T-helper 1 cell treated with Interleukin-12 subunit alpha and Interleukin-12 subunit beta and Interleukin-4 antibody, amounts not matched to agents 30 ng/mL and 1 ng/mL, for 36 hours (primary cell): ENCODE measurements around the gene MAD2L1. TPM values are rescaled to one million over a fixed set of nuclear protein-coding genes. Genes with fewer than 3 reads are reported as not detected.
"Not testable (repeated sequence)": the region's sequence is repeated elsewhere in the genome, so short reads cannot be mapped to it uniquely, and the experiment has no call there.

Experiments used
- intact Hi-C: fragments of 100-400 bp; cut with micrococcal nuclease; formaldehyde crosslinking; loops from one replicate; pipeline ENCODE4 v1.15.1; 2024
- total RNA-seq: library from RNA; stranded (reverse); gene quantifications from 2 replicates; pipeline ENCODE4 v1.2.3, GENCODE V29; 2022

MAD2L1 gene
- 42.5 and 42.7 TPM in 2 replicates for total RNA-seq

DNA sequence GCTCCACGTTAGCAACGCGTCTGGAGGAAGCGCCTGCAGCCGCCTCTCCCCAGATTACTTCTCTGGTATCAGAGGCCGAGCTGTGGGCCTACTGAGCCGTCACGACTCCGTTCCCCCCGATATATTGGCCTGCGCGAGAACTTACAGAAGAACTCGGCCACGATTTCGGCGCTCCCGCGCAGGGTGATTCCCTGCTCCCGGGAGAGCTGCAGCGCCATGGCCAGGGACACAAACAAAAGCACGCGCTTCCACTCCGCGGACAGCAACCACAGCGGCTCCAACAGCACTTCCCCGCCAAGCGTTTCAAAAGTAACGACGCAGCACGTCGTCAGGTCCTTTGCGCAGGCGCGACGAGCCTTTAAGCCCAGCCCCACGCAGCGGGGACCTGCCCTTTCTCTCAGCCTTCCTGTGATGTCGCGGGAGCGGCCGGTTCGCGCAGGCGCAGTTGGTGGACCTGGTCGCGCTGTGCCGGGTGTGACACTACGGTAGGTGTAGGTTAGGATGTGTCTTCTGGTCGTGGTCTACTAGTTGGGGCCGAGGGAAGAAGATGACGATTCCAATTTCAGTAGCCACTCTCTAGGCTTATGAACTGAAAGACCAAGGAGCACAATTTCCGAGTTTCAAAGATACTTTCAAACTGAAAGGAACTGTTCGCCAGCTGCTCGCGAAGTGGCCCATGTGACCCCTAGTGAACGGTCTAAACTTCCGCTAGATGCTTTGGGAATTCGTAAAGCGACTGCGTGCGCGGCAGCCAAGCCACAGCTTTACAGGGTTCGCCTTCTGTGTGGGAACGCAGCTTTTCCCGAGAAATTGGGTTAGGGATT lies at the start of gene MAD2L1:
Gene MAD2L1, minus strand, starts transcription at position 332 of the 824 bp plus-strand sequence. Its CDS starts 114 bp downstream, at position 218.
- intact Hi-C loops = loop anchor here (1.0 kb wide), 5 partner anchors 16 to 1788 kb away; partner anchors contain the start of gene METTL14

GRCh38 chr4:120111745-120112144 lies 45.1 kb upstream of the MAD2L1 start:
- intact Hi-C loops = no loop called here

GRCh38 chr4:120109406-120109805 lies 42.8 kb upstream of the MAD2L1 start:
- intact Hi-C loops = no loop called here

DNA sequence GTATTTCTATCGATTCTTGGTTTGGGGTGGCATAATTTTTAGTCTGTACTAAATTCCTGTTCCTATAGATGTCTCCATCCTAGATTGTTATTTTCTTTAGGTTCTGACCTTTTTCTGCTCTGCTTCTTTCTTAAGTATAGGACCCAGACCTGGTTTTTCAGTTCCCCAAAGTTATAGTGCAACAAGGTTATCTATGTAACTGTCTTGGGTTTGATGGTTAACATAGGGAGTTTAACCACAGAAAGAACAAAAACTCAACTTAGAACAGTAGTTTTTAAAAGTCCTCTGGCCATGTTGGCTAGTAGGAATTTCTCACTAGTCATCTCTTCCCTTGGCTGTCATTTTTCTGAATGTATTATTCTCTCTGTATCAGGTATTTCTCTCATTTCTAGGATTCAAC lies 38.8 kb upstream of the MAD2L1 start:
- intact Hi-C loops = no loop called here

- intact Hi-C loops = no loop called here
Measured at GRCh38 chr4:120096508-120097297, 30.1 kb upstream of the MAD2L1 start.

GRCh38 chr4:120088507-120088906 lies 21.9 kb upstream of the MAD2L1 start:
- intact Hi-C loops = no loop called here

DNA sequence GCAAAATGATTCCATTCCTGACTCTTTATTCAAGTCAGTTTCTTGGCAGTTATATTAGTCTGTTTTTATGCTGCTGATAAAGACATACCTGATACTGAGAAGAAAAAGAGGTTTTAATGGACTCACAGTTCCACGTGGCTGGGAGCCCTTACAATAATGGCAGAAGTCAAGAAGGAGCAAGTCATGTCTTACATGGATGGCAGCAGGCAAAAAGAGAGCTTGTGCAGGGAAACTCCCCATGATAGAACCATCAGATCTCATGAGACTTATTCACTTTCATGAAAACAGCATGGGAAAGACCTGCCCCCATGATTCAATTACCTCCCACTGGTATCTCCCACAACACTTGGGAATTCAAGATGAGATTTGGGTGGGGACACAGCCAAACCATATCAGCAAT lies 21.4 kb upstream of the MAD2L1 start:
- intact Hi-C loops = not testable (repeated sequence)

DNA sequence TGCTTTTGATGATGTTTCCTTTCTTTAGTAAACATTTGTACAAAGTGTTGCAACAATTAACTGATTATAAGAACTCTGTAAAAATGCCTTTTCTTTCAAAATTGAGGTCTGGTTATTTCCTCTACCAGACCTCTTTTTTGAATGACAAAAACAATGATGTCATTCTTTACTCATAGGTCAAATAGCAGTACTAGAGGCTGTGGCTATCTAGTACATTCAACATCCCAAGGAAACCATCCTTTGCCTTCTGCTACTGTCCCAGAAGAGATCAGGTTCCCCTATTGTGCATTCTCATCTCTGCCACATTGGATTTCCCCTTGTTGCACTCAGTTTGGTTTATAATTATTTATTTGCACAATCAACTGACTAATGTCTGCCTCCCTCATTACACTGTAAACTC lies 19.1 kb upstream of the MAD2L1 start:
- intact Hi-C loops = no loop called here

DNA sequence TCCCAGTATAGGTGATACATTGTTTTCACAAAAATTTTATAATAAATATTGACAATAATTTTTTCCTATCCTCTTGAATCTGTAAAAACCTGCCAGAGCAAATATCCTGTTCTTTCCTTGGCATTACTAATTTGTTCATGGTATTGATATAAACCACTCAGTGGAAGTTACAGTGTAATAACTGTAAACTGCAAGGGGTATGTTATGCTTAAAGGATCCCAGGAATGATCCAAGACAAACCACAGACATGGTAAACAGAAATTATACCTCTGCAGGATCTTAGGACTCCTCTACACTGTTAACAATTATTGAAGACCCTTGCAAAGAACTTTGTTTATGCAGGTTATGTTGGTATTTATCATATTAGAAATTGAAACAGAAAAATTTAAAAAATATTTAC lies 17.7 kb upstream of the MAD2L1 start:
- intact Hi-C loops = no loop called here

DNA sequence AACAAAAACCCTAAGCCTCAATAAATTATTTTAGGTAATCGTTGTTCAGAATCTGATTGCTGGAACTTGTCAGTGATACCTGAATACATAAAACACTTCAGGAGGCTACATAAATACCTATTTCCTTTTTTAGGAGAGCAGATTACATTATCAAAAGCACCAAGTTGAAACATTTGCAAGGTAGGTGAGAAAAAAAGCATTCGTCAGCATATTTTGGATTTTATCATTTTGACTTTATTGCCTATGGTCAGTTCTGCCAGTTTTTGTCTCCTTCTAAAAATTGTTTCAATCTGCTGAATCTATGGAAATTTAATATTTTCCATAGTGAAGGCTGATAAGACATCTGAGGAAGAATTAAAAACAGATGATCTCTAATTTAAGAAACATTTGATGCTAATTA lies 16.5 kb upstream of the MAD2L1 start:
- intact Hi-C loops = no loop called here

DNA sequence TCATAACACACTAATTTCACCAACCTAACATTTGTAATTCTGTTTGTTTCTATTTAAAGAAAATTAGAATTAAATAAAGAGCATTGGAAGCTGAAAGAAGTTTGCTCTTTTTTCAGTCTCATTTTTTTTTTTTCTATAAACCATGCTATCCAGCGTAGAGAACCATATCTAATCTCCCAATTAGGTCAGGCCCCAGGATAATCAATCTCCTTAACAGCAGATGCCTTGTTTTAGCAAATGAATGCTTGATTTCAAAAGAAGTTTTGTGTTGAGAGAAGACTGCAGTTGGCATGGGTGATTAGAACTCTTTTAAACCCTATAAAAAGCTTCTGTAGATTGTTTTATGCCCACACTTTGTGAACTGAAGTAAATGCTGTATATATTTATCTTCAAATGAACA lies 15.6 kb upstream of the MAD2L1 start:
- intact Hi-C loops = no loop called here

DNA sequence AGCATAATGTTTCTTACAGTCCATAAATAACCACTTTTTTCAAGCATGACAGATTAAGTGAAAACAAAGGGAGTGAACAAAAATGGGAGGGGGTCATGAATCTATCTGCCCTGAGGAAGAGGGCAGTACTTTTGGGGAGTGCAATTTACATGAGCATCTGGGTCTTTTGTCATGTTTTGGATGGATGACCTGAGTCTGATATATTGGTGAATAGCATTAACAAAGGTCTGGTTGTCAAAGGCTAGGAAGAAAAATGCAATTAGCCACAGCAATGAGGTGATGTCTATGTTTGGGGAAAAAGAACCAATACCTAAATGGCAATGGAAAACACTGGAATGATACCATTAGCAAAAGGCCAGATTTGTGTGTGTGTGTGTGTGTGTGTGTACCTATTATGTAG lies 15.1 kb upstream of the MAD2L1 start:
- intact Hi-C loops = no loop called here

DNA sequence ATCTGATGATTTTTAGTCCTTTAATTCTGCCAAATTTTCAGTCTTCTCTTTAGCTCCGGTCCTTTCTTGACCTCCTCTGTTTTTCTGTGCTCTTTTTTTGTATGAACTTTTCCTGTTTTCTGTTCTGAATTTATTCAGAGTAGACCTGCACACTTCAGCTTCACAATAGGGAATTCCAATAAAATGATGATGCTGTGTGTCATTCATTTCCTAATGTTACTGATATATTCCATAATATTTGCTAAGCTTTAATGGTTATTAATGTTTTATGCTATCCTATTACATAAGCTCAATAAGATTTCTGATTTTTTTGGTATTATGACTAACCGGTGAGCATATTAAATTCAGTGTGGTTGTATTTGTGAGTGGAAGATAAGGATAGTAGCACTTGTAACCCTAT lies 13.9 kb upstream of the MAD2L1 start:
- intact Hi-C loops = no loop called here

DNA sequence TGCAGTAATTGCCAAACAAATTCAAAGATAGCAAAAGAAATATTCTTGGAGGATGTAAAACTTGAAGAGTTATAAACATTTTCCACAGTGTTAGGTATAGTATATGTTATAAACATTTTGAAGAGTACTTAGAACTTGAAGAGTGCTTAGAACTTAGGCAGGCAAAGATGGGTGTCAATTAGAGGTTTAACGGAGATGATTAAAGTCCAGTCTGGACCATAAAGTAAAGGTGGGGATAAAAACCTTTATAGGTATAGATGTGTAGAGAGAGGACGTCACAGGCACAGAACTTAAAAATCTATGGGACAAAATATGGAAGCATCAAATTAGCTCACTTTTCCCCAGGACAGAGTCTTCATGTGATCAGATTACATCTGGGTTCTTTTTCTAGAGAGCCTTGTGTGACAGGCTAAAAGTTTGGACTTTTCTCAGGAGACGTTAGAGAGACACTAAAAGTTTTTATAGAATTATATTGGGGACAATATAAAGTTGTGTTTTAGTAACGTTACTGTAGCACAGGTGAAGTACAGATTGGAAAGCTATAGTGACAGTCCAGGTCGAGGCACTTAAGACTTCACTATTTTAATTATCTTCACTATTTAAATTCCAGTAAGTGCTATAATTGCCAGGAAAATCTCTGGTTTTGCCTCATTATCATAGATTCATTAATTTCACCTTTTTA lies 13.3 kb upstream of the MAD2L1 start:
- intact Hi-C loops = no loop called here

DNA sequence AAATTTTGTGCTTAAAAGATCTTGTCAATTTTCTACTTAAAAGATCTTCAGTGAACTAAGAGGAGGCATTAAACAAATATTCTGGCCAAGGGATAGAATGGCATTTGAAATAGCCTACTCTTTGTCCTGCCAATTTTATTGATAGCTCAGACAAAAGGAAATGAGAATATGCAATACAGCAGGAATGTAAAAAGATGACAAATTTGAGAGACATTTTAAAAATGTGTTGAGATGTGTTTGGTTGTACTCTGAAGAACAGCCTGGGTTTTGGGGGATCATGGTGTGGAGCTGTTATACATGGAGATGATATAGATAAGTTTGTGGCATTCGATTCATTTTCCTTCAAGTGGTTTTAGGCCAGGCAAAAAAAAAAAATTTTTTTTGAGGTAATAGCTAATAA lies 11.6 kb upstream of the MAD2L1 start:
- intact Hi-C loops = no loop called here

DNA sequence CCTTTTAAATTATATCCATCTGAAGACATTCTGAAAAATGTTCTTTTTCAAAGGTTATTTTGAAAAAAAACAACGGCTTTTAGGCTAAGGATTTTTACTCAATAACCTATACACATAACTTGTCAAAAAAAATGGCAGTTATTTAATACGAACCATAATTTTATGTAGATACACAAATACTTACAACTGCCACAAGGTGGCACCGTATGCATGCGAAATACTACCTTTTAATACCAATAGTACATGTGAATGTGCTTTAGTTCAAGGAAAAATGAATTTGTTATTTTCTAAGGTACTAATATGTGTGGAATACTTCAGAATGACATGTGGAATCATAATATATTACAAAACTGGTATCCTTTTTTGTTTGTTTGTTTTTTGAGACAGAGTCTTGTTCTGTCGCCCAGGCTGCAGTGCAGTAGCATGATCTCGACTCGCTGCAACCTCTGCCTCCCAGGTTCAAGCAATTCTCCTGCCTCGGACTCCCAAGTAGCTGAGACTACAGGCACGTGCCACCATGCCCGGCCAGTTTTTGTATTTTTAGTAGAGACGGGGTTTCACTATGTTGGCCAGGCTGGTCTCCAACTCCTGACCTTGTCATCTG lies 4.6 kb upstream of the MAD2L1 start:
- intact Hi-C loops = loop anchor here (1.0 to 5.0 kb wide), 8 partner anchors 85 to 1656 kb away; no protein-coding TSS in a partner anchor

- intact Hi-C loops = loop anchor here (1.0 to 5.0 kb wide), 6 partner anchors 172 to 1657 kb away; no protein-coding TSS in a partner anchor
Measured at GRCh38 chr4:120070196-120070595, 3.5 kb upstream of the MAD2L1 start.

DNA sequence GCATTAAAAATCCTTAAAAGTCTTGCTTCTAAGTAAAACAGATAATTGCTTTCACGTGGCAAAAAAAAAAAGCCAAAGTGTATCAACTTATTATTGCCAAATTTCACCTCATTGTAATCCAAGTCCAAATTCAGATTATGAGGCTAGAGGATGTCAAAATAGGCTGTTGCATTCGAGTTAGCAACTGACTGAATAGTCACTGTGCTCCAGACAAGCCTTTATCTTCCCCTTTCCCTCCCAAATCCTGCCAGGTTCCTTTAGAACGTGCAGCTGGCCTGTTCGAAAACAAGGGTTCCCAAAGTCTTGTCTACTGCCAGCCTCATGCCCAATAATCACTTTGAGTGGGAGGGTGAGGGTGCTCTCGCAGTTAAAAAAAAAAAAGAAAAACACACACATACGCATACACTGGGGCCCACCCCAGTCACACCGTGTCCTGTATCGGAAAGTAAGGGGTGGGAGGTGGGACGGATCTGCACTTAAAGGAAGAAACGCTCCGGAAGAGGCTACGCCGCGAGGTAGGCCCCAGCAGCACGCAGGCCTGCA lies 603 bp downstream of the MAD2L1 start:
- intact Hi-C loops = loop anchor here (1.0 kb wide), 5 partner anchors 16 to 1788 kb away; partner anchors contain the start of gene METTL14

DNA sequence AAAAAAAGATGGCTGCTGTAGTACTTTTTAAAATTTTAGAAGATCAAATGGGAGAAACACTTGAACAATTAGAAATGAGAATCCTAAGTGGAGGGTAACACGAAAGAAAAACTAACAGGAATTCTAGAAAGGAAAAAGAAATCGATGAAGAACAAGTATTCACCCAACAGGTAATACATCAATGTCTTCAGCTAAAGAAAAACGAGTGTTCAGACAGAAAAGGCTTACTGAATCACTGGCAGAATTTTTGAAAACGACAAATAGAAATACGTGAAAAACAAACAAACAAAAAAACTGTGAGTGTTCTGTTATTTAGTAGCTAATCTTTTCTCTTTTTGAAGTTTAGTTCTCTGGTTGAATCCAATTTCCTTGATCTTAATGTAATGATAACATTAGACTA lies 1.8 kb downstream of the MAD2L1 start:
- intact Hi-C loops = no loop called here

DNA sequence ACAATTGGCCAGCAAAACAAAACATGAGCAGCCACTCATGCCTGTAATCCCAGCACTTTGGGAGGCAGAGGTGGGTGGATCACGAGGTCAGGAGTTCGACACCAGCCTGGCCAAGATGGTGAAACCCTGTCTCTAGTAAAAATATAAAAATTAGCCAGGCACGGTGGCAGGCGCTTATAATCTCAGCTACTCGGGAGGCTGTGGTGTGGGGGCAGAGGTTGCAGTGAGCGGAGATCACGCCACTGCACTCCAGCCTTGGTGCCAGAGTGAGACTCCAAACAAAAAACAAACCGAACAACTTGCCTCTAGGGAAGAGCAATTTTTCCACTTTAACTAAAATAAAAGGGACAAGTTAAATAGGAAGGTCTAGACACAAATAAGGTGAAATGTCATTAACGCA lies 2.9 kb downstream of the MAD2L1 start:
- intact Hi-C loops = not testable (repeated sequence)

- intact Hi-C loops = no loop called here
Measured at GRCh38 chr4:120062663-120063195, 3.9 kb downstream of the MAD2L1 start.
